NCI-H1694 (cell line): ENCODE results near the gene ALG8.

Experiments
- DNase-seq: peaks from one replicate; lab custom pipeline; 2025; lab: John Stamatoyannopoulos, UW

The ALG8 gene

DNA sequence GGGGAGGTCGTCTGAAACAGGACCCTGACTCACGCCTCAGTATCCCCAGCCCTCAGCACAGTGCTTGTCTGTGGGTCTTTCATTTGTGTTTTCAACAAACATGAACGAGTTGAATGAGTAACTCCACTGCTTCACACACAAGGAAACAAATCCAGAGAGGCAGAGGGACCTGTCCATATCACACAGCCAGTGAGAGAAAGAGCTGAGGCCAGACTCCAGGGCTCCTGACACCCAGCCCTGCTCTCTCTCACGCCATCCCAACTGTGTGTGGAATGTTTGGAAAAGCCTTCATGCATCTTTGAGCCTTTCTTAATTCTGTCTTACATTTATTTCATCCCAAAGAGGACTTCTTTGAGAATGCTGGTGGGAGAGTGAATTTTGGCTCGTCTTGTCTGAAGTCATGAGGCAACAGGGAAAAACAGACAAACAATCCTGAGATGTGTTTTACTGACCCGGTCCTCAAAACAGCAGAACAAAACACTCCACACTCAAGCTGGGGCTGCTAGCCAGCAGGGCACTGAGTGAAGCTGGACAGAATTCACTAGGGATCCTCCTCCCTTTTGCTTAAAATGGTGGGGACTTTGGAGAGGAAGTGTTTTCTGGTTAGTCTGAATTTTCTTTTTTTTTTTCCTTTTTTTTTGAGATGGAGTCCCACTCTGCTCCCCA lies 19.7 kb upstream of the ALG8 start:
- no peak for DNase-seq

- DNase-seq = no peak
Measured at GRCh38 chr11:78156127-78156844, 16.9 kb upstream of the ALG8 start.

GRCh38 chr11:78151804-78152203 lies 12.4 kb upstream of the ALG8 start:
- DNase-seq = no peak

GRCh38 chr11:78150754-78151153 lies 11.3 kb upstream of the ALG8 start:
- no peak for DNase-seq

DNA sequence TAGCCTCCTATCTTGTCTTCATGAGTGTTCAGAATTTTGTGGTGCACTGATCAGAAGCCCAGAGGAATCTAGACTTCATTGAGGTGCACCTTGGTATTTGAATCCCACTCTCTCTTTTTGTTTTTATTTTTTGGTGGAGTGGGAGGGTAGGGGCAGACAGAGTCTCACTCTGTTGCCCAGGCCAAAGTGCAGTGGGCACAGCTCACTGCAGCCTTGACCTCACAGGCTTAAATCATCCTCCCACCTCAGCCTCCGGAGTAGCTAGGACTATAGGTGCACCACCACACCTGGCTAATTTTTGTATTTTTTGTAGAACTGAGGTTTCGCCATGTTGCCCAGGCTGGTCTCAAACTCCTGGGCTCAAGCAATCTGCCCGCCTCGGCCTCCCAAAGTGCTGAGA lies 10.9 kb upstream of the ALG8 start:
- no peak for DNase-seq

DNA sequence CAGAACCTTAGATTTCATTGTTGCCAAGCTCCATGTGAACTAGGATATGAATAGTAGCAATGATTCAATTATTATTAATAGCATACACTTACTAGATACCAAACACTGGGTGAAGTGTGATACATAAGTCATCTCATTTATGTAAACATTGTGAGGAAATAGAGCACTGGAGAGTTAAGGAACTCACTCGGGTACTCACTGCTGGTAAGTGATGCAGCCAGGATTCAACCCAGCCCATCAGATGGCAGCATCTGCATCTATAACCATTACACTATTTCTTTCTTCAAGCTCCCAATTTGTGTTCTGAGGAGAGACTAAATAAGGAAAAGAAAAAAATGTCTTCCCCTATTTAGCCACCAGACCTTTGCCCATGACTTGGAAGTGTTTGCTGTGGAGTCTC lies 10.2 kb upstream of the ALG8 start:
- DNase-seq = no peak

- no peak for DNase-seq
Measured at GRCh38 chr11:78147807-78148206, 8.4 kb upstream of the ALG8 start.

DNA sequence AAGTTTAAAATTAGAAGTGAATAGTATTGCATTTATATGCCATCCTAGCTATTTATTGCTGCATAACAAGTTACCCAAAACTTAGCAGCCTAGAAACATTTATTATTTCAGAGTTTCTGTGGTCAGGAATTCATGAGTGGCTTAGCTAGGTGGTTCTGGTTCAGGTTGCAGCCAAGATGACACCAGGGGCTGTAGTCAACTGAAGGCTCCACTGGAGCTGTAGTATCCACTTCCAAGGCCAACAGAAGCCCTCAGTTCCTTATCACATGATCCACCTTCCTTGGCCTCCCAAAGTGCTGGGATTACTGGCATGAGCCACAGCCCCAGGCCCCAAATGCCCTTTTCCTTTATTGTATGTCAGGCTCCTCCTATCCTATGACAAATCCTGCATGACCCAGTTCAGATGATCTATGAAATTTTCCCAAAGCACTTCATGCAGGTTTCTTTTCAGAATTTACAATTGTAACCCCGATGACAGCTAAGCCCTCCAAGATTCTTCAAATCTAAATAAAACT lies 6.1 kb upstream of the ALG8 start:
- DNase-seq = no peak

DNA sequence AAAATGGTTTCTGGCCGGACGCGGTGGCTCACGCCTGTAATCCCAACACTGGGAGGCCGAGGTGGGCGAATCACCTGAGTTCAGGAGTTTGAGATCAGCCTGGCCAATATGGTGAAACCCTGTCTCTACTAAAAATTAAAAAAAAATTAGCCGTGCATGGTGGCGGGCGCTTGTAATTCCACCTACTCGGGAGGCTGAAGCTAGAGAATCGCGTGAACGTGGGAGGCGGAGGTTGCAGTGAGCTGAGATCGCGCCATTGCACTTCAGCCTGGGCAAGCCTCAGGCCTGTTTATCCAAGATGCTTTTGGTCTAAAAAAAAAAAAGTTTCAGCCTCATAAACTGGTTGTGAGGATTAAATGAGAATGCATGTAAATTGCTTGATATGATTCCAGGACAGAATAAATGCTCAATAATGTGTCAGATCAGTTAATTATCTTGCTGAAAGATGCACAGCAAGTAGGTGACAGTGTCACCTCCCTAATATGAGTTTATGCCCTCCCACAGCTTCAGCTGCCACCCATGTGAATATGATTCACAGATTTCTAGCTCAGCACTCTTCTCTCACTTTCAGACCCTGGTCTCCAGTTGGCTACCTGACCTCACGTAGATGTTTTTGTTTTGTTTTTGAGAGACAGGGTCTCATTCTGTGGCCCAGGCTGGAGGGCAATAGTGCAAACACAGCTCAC lies 1.1 kb upstream of the ALG8 start:
- DNase-seq = no peak

GRCh38 chr11:78138694-78139421 lies 568 bp downstream of the ALG8 start:
- no peak for DNase-seq

- DNase-seq = no peak
Measured at GRCh38 chr11:78138291-78138690, 1.1 kb downstream of the ALG8 start.

- no peak for DNase-seq
Measured at GRCh38 chr11:78132475-78132874, 7.0 kb downstream of the ALG8 start.

DNA sequence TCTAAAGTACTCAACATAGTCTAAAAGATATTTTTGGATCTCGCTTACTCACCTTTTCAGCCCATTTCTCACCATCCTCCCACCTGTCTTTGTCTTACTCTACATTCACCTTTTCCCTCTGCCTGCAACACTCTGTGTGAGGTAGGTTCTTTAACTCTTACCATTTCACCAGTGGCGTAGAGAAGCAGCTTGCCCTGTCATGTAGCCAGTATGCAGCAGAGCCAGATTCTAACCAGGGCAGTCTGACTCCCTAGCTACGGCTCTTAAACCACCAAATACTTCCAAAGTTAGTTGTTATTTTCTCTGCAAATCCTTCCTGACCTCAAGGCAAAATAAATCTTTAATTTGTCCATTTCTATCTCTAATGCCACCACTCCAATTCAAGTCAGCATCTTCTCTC lies 7.5 kb downstream of the ALG8 start:
- no peak for DNase-seq

- no peak for DNase-seq
Measured at GRCh38 chr11:78127403-78127802, 12.0 kb downstream of the ALG8 start.

DNA sequence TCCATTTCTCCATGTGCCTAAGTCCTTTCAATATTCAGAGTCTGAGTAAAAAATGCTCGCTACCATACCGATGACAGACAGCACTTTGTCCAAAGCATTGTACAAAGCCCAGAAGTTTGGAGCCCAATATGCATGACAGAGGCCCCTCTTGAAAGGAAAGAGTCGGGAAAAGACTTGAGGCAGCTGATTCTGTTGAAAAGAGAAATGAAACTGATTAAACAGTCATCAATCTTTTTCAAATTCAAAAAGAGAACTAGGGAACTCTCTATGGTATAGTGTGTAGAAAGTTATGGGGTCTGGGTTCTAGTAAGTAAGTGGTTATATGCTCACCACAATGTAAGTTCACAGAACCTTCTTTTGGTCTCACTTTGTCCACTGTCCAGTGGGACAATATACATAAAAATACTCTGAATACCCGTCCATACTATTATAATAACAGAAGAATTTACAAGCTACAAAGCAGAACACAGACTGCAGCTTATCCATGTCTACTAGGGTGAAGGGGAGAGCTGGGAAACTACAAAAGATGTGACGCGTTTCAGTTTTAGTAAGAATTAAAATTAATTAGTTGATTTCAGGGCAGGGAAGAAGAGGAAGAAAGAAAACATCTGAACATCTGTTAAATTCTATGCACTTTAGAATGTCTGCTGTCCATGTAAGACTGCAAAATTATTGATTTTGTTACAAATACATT lies 26.7 kb downstream of the ALG8 start:
- no peak for DNase-seq

DNA sequence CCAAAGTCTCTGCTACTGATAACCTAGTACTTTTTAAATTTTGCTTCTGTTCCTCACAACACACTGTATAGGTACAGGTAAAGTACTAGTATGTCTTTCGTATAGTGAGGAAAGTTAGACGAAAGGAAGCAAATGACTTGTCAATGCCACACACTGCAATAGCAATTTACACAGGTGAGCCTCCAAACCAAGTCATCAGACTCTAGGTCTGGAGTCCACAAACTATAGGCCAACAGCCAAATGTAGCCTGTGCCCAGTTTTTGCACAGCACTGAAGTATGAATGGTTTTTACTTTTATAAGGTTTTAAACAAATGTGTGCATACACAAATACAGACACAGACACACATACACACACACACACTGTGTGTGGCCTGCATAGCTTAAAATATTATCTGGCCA lies 28.1 kb downstream of the ALG8 start:
- DNase-seq = no peak

GRCh38 chr11:78110830-78111229 lies 28.6 kb downstream of the ALG8 start:
- no peak for DNase-seq

GRCh38 chr11:78110351-78110750 lies 29.1 kb downstream of the ALG8 start:
- no peak for DNase-seq

DNA sequence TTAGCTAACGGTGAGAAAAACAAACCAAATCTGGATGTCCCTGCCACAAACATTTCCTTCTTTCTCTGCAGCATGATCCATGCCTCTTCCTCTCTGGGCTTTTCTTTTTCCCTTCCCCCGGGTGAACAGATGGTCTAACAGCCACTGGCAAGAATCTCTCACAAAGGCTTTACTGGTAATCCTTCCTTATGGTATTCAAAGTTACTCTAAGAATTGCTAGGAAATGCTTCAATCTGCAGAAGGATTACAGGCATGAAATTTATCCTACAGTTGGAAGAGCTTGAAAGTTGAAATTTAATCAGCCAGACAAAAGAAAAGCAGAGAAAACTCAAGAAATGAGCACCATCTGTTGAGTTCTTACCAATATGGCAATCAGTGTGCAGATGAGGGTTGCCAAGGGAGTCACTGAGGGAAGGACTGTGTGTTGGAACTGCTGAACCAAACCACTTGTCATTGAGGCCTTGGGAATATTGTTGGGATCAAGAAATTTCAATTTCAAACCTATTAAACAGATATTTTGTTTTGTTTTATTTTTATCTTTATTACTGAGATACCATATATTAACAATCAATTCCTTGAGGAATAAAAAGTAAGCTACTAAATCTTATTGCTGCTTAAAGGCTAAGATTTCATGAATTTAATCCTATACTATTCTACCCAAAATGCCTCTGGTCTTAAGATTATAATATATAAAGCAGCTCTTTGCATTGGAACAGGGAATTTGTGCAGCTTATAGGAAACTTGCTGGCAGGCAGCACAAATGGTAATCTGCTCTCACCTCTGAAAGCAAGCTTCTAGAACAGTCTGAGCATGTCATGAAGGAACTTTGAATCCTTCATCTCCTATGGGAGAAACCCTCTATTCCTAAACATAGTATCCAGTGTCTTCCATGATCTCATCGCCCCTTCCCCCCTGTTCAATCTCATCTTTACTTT lies 30.1 kb downstream of the ALG8 start:
- peak; percentile 67 for DNase-seq

DNA sequence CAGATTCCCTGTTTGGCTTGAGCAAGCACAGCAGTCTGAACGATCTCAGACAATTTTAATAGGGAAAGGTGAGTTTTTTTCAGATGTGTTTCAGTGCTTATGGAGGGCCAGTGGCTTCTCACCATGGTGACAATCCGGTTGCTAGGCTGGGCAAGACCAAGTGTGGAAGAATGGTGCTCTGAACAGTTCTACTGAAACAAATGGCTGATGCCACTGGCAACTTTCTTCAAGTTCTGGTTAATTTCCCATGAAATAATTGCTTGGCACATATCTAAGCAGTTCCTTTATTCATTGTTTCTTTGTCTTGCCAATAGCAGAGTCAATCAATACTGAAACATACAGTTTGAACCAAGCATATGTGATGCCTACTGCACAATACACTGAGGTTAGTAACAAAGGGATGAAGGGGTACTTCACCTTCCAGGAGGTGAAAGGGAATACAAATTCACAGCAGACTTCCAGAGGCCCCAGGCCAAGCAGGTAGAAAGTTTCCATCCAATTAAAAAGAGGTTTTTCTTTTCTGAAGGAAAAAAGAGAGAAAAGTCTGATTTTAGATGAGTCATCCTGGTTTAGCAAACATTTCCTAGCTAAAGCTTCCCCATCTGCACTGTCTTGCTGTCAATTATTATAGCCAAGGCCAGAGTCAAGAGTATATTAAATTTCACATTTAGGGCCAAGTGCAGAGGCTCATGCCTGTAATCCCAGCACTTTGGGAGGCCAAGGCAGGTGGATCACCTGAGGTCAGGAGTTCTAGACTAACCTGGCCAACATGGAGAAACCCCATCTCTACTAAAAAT lies 38.6 kb downstream of the ALG8 start:
- no peak for DNase-seq
